GM23338 (cell line): ENCODE data around the gene ULK2. TPM values are rescaled to one million over a fixed set of nuclear protein-coding genes. Genes with fewer than 3 reads are reported as not detected.

ENCODE experiments used
- ATAC-seq: fragments of 200-7000 bp; cut with Tn5 transposase; 3 replicates; pipeline ENCODE4 v1.9.1; 2020
- DNase-seq: peaks from one replicate; pipeline ENCODE4 v3.0.0-alpha.2; 2015; ENCODE audit warnings: low spot score
- H2AFZ ChIP-seq: fragments of 200-600 bp; sonication (generic); 2 replicates; pipeline ENCODE4 v1.8.0; 2016; ENCODE audit warnings: antibody characterized with exemption, mild to moderate bottlenecking, moderate library complexity
- H3F3A ChIP-seq: fragments of 200-600 bp; sonication (generic); replicated peaks from 2 replicates; pipeline ENCODE4 v1.8.0; 2017; ENCODE audit warnings: antibody characterized with exemption, mixed run types, low read depth
- H3K27ac ChIP-seq: fragments of 200-600 bp; sonication (generic); 2 replicates; pipeline ENCODE4 v1.6.1; 2016; ENCODE audit warnings: low read depth
- H3K27me3 ChIP-seq: fragments of 200-600 bp; sonication (generic); 2 replicates; pipeline ENCODE4 v1.8.0; 2016; ENCODE audit warnings: mild to moderate bottlenecking, mixed run types, moderate library complexity; ENCODE audit not compliant: insufficient read depth
- H3K36me3 ChIP-seq: fragments of 200-600 bp; sonication (generic); 2 replicates; pipeline ENCODE4 v1.8.0; 2016; ENCODE audit warnings: mild to moderate bottlenecking; ENCODE audit not compliant: insufficient read depth
- H3K4me1 ChIP-seq: fragments of 200-600 bp; sonication (generic); 2 replicates; pipeline ENCODE4 v1.8.0; 2016; ENCODE audit warnings: mild to moderate bottlenecking, moderate library complexity; ENCODE audit not compliant: insufficient read depth
- H3K4me2 ChIP-seq: fragments of 200-600 bp; sonication (generic); 2 replicates; pipeline ENCODE4 v1.7.1; 2017; ENCODE audit warnings: mixed run types
- H3K4me3 ChIP-seq: fragments of 200-600 bp; sonication (generic); 2 replicates; pipeline ENCODE4 v1.6.1; 2016; ENCODE audit warnings: mixed run types
- H3K79me2 ChIP-seq: fragments of 200-600 bp; sonication (generic); replicated peaks from 2 replicates; pipeline ENCODE4 v1.8.0; 2017; ENCODE audit warnings: mild to moderate bottlenecking; ENCODE audit not compliant: insufficient read depth
- H3K9me2 ChIP-seq: fragments of 200-600 bp; sonication (generic); 2 replicates; pipeline ENCODE4 v1.8.0; 2017; ENCODE audit not compliant: insufficient read depth
- H4K20me1 ChIP-seq: fragments of 200-600 bp; sonication (generic); replicated peaks from 2 replicates; pipeline ENCODE4 v1.8.0; 2017; ENCODE audit warnings: mild to moderate bottlenecking; ENCODE audit not compliant: insufficient read depth
- H3K27ac Mint-ChIP-seq: 2 replicates; pipeline ENCODE4 v1.8.0; 2020; ENCODE audit warnings: inconsistent platforms, mild to moderate bottlenecking, moderate library complexity, mixed read lengths
- H3K27me3 Mint-ChIP-seq: 3 replicates; pipeline ENCODE4 v1.8.0; 2022; ENCODE audit warnings: low read depth, mild to moderate bottlenecking, moderate library complexity, mixed read lengths, inconsistent platforms; ENCODE audit not compliant: insufficient read depth, poor library complexity
- H3K36me3 Mint-ChIP-seq: 3 replicates; pipeline ENCODE4 v1.8.0; 2021; ENCODE audit warnings: low read depth, mild to moderate bottlenecking, inconsistent platforms, moderate library complexity, mixed read lengths
- H3K4me1 Mint-ChIP-seq: 3 replicates; pipeline ENCODE4 v1.8.0; 2020; ENCODE audit warnings: mild to moderate bottlenecking, inconsistent platforms, mixed read lengths
- H3K4me3 Mint-ChIP-seq: 3 replicates; pipeline ENCODE4 v1.8.0; 2021; ENCODE audit warnings: moderate library complexity, mild to moderate bottlenecking, inconsistent platforms, mixed read lengths
- H3K9me3 Mint-ChIP-seq: 3 replicates; pipeline ENCODE4 v1.8.0; 2020; ENCODE audit warnings: moderate library complexity, mild to moderate bottlenecking, inconsistent platforms, mixed read lengths
- CREB1 ChIP-seq: fragments of 250-450 bp; sonication (Bioruptor Pico); IDR thresholded peaks from 2 replicates; pipeline ENCODE4 v1.5.0; 2020; ENCODE audit warnings: low read depth, mild to moderate bottlenecking, moderate library complexity
- EZH2phosphoT487 ChIP-seq: fragments of 200-600 bp; sonication (generic); IDR thresholded peaks from one replicate; pipeline ENCODE4 v1.8.1; 2018; ENCODE audit warnings: antibody characterized with exemption; ENCODE audit not compliant: unreplicated experiment
- NANOG ChIP-seq: IDR thresholded peaks from 2 replicates; pipeline ENCODE4 v1.6.1; 2016; ENCODE audit warnings: antibody characterized with exemption, borderline replicate concordance
- POLR2AphosphoS5 ChIP-seq: IDR thresholded peaks from 2 replicates; pipeline ENCODE4 v1.6.1; 2016; ENCODE audit warnings: antibody characterized with exemption, low read depth
- REST ChIP-seq: IDR thresholded peaks from one replicate; pipeline ENCODE4 v1.6.1; 2018; ENCODE audit warnings: antibody characterized with exemption; ENCODE audit not compliant: unreplicated experiment
- STAT1 ChIP-seq: IDR thresholded peaks from one replicate; pipeline ENCODE4 v1.6.1; 2016; ENCODE audit warnings: antibody characterized with exemption; ENCODE audit not compliant: unreplicated experiment
- ZNF114 ChIP-seq: fragments of 250-450 bp; sonication (Bioruptor Pico); IDR thresholded peaks from 2 replicates; pipeline ENCODE4 v1.5.0; 2020; ENCODE audit warnings: mild to moderate bottlenecking, moderate library complexity
- ZNF331 ChIP-seq: fragments of 250-450 bp; sonication (Bioruptor Pico); IDR thresholded peaks from 2 replicates; pipeline ENCODE4 v1.5.0; 2020; ENCODE audit warnings: low read depth, mild to moderate bottlenecking, moderate library complexity
- ZNF462 ChIP-seq: fragments of 250-450 bp; sonication (Bioruptor Pico); IDR thresholded peaks from 2 replicates; pipeline ENCODE4 v1.5.0; 2020; ENCODE audit warnings: mild to moderate bottlenecking, moderate library complexity
- polyA plus RNA-seq: library from polyadenylated mRNA; unstranded; fragments of >200 nt; fragmentation: Nextera tagmentation; extraction: Ambion mirVana; gene quantifications from 2 replicates; pipeline ENCODE4 v1.2.1, GENCODE V29; 2016
- total RNA-seq: library from RNA; depleted of rRNA; stranded (reverse); fragments of >200 nt; shearing (Covaris generic); gene quantifications from 2 replicates; pipeline ENCODE4 v1.2.3, GENCODE V29; 2014

ULK2 gene
- total and polyA plus RNA-seq, 2 experiments from 2014 or later = 1.6 to 3.0 TPM

GRCh38 chr17:19769946-19770652, 97.6 kb downstream of the ULK2 start:
- no peak overlapping the region for H3K4me3 Mint-ChIP-seq
- no peaks in the 10 kb centered on the region for H3F3A ChIP-seq
- DNase-seq (no peak), ATAC-seq (no peak)
- no peaks in the 10 kb centered on the region for H3K27me3 ChIP-seq
- H3K4me3 ChIP-seq = no peak overlapping the region
- H3K4me1 ChIP-seq = no peaks in the 10 kb centered on the region
- H3K36me3 Mint-ChIP-seq = no peaks in the 10 kb centered on the region
- peaks cover 5% of the 10 kb centered on the region for H3K27me3 Mint-ChIP-seq
- no peak overlapping the region for H3K27ac Mint-ChIP-seq
- no peaks in the 10 kb centered on the region for H3K36me3 ChIP-seq
- no peaks in the 10 kb centered on the region for H4K20me1 ChIP-seq
- TF ChIP-seq STAT1 (no peak), REST (no peak), POLR2AphosphoS5 (no peak), ZNF462 (CRISPR knock-in tag) (no peak), NANOG (no peak), CREB1 (CRISPR knock-in tag) (no peak), EZH2phosphoT487 (no peak), ZNF331 (CRISPR knock-in tag) (no peak), ZNF114 (CRISPR knock-in tag) (no peak)
- H3K4me1 Mint-ChIP-seq = no peaks in the 10 kb centered on the region
- no peaks in the 10 kb centered on the region for H3K9me3 Mint-ChIP-seq
- H3K9me2 ChIP-seq = no peaks in the 10 kb centered on the region
- no peak overlapping the region for H3K27ac ChIP-seq
- H2AFZ ChIP-seq = no peak overlapping the region
- no peak overlapping the region for H3K4me2 ChIP-seq
- H3K79me2 ChIP-seq = no peaks in the 10 kb centered on the region
